ENCODE measurements around the gene PIM2. TPM values are rescaled to one million over a fixed set of nuclear protein-coding genes. Genes with fewer than 3 reads are reported as not detected.

The PIM2 gene
- 0.03 and 0.16 TPM in 2 replicates for total RNA-seq (2014; rRNA removed; shearing (Covaris generic))
- polyA plus RNA-seq (2015; cell fraction: cytosol; rRNA removed), result 1.7 and 2.2 TPM in 2 replicates
- polyA plus RNA-seq (2015; cell fraction: nucleus; rRNA removed), result 5.6 and 5.7 TPM in 2 replicates

DNA sequence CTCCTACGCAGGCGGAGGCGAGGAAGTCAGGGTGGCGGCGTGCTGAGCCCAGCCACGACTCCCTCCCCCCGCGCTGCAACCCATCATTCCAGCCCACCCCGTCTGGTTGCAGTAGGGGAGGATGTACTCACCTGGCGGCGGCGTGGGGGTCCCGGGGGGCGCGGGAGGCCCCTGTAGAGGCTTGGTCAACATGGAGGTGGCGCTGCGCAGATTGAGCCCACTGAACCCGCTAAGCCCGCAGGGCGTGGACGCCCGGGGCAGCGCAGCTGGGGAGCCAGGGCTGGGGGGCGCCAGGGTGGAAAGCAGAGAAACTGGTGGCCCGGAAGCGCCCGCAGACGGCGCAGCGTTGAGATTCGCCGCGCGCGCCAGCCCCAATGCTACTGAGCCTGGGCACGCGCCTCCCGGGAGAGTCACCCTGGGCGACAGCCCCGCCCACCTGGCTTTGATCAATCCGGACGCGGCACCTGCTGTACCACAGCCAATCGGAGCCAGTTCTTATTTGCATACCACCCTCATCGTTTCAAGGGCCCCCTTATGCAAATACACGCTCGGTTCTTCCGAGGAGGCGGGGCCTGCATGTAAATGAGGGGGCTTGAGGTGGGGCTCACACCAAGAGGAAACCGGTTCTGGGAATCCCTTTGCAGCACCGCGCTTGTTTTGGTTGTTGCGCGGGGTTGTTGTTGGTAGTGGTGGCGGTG lies at the start of gene PIM2:
Gene PIM2 (minus strand): TSS at position 382 of the 698 bp plus-strand sequence. CDS start 190 bp downstream, at position 192.
- no peak for DNase-seq (ENCODE audit: low read depth)

DNA sequence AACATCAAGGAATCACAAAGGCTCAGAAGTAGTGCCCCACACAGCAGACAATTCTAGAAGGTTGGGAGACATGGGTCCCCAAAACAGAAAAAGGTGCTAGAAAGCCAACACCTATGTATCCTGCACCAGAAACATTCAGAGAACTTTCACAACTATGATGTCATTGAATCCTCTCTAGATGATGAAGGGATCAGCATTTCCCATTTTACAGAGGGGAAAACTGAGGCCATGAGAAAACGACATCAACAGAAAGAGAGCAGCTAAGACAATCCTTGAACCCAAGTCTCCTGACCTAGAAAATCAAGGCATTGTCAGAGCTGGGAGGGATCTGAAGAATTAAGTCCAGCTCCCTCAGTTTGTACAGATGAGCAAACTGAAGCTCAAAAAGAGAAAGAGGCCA lies 49.6 kb upstream of the PIM2 start:
- no peak for DNase-seq (ENCODE audit: low read depth)

DNA sequence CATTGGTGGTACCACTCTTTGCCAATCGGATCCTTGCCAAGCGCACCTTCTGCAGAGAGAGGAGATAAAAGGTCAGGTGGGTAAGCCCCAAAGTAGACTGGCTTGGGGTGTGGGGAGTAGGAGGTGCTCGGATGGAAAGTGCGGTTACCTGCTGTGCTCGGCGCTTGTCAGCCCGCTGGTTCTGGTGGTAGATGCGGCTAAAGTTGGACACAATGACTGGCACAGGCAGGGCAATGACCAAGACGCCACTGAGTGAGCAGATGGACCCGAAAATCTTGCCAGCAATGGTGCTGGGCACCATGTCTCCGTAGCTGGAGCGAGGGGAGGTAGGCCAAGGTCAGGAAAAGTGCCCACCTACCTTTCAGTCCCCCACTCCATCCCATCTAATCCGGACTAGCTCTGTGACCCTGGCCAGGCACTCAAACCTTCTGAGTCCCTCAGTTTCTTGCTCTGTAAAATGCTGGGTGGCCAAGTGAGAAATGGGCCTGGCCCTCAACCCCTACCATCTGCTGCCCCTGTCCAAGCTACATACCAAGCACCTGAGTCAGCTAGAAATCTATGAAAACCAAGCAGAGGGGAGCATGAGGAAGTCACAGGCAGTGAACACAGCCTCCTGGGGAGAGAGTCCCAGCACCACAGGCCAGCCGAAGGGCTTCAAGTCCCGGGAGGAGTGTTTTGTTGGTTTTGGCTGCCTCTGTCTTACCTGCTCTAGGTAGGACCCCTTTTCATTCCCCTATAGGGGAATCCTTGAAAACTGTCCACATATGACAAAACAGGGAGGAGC lies 48.2 kb upstream of the PIM2 start:
- peak; percentile 45 for DNase-seq (ENCODE audit: low read depth)

DNA sequence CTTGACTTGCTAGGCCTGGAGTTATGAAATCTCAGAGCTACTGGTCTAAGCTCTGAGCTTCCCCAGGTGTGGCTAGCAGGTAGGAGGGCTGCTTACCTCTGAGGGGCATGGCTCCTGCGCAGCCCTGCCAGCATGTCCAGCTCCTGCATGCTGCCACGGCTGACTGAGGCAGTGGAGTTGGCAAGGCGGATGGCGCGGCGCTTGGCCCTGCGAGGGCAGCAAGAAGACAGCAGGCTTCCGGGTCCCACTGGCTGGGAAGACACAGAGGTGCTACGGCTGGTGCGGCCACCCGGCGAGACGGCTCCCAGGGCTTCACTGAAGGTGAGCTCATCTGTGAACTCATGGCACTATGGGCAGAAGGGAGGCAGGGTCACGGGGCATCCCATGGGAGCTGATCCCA lies 47.1 kb upstream of the PIM2 start:
- DNase-seq (ENCODE audit: low read depth), result no peak

DNA sequence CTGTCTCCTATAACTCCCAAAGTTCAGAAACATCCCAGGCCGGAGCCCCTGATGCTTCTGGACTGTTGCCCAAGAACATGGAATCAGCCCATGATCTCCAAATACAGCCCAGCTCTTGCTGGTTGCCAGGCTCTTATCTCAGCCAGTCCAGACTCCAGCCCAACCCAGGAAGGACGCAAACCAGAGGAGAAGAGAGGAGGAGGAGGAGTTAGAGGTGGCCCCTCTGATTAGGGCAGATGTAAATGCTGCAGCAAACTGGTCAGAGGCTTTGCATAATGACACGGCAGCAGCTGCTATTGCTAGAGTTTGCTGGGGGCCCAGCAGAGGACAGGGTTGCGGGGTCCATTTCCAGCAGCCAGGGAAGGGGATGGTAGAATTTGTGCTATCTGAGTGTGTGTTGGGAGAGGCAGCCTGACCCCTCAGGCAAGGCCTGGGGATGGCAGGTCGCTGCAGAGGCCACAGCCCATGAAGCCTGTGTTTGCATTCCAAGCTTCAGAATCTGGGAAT lies 42.8 kb upstream of the PIM2 start:
- no peak for DNase-seq (ENCODE audit: low read depth)

DNA sequence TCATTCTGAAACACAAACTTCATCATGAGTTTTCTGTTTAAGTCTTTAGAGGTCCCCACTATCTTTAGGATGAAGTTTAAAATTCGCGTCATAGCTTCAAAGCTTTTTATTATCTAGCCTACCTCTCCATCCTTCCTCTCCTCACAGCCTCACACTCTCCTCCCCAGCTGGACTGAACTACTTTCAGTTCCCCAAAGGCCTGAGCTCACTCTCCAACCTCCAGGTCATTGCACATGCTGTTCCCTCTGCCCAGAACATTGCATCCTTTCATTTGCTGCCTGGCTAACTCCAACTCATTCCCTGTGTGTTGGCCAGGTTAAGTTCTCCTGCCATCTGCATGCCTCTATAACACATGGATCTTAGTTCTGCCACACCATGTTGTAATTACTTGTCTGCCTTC lies 41.5 kb upstream of the PIM2 start:
- DNase-seq (ENCODE audit: low read depth), result no peak

DNA sequence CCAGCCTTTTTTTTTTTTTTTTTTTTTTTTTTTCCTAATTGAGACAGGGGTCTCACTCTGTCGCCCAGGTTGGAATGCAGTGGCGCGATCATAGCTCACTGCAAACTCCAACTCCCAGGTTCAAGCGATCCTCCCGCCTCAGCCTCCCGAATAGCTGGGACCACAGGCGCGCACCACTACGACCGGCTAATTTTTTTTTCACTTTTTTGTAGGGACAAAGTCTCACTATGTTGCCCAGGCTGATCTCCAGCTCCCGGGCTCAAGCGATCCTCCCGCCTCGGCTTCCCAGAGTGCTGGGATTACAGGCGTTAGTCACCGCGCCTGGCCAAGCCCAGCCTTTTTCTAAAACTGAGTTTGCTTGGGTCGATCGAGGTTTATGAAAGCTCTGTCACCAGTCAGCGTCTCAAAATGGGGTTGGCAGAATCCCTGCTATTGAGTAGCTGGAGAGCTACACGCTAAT lies 39.8 kb upstream of the PIM2 start:
- DNase-seq (ENCODE audit: low read depth), result peak; percentile 50

DNA sequence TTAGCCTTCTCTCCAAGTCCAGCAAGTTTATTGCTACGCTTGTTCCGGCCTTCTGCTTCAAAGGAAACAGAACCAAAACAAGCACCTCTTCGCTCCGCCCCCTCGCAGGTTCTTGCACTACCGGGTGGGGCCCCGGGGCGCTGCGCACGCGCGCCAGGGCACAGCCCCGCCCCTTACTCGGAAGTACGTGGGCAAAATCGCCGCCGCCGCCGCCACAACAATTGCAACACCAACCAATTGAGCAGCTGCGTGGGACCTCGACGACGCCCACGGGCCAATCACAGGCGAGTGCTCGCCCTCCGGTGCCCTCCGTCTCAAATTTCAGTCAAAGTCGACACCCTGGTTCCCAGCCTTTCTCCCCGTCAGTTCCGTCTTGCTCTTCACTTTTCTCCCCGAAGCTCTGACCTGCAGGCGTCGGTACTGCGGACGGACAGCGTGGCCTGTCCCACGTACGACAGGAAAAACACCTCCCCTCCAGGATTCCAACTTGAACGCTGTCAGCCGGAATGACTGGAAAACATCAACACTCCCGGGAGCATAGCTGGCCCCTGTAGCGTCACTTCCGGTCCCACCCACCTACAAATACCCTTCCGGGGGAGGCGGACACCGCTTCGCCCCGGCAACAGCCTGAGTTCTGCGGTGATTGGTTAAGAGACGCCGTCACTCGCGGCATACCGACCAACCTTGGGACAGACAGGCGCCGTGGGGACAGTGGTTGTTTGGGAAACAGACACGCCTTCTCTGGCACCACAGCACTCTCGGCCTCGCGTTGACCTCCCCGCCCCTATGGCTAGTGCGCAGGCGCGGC lies 39.2 kb upstream of the PIM2 start:
- peak; percentile 95 for DNase-seq (ENCODE audit: low read depth)

DNA sequence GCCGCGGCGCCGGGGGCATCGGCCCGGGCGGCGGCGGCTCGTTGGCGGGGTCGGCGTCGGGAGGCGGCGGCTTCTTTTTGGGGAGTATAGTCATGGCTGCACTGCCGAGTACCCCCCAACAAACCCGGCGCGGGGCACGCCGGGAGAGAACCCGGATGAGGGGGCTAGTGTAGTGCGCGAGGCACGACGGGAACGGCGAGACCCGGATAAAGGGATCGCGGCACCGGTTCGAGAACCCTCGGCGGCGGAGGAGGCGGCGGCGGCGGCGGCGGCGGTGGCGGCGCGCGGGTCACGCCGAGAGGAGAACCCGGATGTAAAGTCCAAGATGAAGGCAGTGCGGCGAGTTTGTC lies 38.6 kb upstream of the PIM2 start, which contains the start of gene OTUD5:
Gene OTUD5 (minus strand): TSS at position 131 of the 350 bp plus-strand sequence. CDS start 37 bp downstream, at position 94.
- DNase-seq (ENCODE audit: low read depth), result no peak

DNA sequence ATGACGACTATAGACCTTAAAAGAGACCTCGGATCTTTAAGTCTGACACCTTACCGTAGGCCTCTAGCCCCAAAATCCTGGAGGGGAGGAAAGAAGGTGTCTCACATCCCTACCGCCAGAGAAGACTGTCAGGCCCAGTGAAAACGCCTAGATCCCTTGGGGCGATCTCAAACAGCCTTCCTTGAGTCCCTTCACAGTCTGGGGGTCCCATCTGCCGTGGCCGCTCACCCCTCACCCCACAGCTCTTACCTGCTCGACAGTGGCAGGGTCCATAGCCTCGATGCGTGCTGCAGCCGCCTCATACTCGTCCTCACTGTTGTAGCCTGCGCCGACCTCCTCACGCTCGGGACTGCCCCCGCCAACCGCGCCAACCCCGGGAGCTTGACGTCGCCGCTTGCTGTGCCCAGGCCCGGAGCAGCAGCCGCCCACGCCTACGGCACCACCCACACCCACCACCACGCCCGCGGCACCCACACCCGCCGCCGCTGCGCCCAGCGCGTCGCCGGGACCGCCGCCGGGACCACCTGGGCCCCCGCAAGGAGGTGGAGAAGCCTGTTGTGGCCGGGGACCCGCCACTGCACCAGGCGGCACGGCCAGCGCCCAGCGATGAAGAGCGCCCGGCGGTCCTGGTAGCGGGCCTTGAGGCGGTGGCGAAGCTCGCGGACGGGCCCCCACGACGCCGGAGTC lies 38.0 kb upstream of the PIM2 start:
- DNase-seq (ENCODE audit: low read depth), result no peak

DNA sequence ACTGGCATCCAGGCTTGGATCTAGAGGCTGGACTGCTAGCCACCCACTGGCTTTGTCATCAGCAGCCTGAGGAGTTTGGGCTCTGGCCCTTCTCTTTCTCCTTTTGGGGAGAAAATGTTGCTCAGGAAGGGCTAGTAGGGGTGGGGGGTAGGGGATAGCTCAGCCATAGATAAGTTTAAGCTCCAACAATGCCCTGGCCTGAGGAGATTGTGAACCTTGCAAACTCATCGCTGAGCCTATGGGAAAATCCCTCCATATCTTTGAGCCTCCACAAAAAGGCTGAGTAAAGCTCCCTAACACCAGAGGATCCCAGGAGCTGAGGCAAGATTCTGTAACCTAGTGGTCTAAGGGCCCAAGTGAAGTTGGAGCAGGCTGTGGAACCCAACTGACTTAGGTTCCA lies 29.8 kb upstream of the PIM2 start:
- no peak for DNase-seq (ENCODE audit: low read depth)

DNA sequence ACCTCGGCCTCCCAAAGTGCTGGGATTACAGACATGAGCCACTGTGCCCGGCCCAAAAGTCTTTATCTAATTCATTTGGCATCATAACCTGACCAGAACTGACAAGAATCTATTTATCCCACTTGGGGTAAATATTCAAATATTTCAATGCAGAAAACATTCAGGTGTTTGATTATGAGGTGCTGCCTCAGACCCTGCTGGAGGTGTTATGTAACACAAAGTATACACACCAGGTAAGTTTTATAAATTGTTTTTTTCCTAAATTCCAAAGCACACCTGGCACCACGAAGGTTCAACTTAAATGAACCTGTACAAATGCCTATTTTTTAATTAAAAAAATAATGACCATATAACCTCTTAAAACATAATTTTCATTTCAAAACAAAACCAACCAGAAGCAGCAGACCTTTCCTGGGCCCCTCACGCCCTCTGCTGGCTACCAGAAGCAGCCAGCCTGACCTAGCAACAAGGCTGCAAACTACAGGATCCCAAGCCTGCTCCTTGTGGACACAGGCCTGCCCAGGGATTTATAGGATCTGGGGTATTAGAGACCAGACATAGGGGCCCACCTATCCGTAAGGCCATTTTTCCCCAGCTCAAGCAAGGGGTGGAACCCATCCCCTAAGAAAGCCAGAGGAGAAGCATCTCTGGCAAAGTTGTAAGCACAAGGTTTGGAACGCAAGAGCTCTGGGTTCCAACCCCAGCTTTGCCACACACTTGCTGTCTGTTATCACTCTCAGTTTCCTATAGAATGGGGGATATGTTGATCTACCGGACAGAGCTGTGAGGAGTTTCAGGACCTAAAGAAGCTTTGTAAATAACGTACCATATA lies 26.9 kb upstream of the PIM2 start:
- peak; percentile 36 for DNase-seq (ENCODE audit: low read depth)

DNA sequence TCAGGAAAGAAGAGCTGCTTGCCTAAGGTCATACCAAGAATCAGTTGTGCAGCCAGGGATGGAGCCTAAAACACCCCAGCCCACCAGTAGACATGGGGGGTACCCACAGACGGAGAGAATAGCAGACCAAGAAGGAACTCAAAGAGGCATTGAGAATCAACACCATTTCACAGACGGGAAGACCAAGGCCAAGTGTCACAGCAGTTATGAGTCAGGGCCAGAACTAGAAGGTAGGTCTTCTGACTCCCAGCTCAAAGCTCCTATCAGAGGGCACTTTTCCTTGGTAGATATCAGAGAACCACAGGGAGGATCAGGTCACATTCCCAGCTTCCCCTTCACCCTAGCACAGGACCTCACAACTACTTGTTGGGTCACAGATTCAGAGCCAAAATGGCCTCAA lies 24.1 kb upstream of the PIM2 start:
- no peak for DNase-seq (ENCODE audit: low read depth)

DNA sequence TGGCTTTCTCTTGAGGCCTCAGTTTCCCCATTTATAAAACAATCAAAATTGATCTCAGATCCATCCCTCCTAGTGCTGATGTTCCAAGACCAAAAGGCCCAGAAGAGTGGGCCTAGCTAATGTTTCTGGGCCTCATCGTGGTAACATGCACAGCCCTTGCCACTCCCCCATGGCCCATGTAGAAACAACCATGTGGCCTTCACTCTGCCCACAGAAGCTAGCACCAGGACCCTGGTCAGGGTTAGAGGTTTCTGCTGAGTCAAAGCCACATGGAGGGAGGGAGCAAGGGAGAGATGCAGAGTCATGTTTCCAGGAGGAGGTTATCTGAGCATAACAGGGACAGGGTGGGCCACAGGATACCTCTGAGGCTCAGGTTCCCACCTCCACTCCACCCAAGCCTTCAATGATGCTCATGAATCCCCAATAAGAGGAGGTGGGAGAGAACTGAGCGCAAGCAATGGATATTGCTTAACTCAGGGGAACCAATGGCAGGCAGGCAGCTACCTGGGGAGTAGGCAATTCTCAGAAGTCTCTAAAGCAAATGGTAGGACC lies 21.7 kb upstream of the PIM2 start:
- no peak for DNase-seq (ENCODE audit: low read depth)

DNA sequence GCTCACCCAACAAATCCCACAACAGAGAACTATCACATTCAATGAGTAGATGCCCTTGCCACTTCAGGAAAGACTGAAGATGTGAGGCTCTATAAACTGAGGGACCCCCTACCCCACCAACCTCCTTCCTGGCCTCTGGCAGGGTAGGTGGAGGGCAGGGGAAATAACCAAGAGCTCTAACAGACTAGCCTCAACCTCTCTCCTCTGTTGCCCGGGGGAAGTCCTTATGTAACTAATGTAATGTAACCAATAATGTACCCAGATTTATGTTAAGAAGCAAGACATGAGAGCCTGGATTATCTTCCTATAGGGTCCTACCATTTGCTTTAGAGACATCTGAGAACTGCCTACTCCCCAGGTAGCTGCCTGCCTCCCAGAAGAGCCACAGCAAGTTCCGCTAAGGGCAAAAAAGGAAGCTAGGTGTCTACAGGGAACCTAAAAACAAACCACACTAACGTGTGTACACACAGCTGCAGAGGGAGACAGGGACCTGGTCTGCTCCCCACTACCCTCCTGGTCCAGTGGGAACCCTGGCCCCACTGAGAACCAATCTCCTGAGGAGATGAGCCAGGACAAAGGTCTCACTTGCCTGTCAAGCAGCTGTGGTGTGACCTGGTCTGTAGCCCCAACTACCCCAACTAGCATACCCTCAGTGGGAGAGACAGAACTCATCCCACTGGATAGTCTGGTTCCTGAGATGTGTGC lies 20.9 kb upstream of the PIM2 start:
- no peak for DNase-seq (ENCODE audit: low read depth)

DNA sequence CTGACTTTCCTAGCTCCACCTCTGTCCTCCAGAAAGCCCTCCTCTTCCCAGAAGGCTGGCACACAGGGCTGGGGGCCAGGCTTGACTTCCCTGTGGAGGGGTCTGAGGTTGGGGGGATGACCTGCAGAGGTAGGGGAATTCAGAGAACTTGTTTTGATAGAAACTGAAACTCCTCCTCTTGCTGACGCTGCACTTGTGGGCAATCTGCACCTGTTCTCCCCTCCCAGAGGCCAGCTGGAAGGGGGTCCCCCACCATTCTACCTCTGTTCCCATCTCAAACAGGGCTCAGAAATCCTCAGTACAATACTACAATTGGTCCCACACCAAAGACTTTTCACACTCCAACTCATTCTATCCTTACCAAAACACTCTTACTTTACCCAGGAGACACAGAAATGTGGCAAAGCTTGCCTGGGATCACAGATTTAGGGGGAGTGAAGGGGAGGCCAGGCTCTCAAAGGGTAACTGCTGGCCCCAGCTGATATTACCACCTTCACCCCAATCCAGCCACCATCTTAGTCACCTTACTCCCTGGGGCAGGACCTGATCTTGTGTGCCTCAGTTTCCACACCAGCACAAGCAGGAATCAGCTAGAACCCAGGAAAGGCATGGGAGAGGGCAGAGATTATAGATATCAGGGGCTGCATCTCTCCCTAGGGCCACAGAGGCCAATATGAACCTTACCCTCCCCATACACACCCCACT lies 20.0 kb upstream of the PIM2 start:
- DNase-seq (ENCODE audit: low read depth), result no peak

DNA sequence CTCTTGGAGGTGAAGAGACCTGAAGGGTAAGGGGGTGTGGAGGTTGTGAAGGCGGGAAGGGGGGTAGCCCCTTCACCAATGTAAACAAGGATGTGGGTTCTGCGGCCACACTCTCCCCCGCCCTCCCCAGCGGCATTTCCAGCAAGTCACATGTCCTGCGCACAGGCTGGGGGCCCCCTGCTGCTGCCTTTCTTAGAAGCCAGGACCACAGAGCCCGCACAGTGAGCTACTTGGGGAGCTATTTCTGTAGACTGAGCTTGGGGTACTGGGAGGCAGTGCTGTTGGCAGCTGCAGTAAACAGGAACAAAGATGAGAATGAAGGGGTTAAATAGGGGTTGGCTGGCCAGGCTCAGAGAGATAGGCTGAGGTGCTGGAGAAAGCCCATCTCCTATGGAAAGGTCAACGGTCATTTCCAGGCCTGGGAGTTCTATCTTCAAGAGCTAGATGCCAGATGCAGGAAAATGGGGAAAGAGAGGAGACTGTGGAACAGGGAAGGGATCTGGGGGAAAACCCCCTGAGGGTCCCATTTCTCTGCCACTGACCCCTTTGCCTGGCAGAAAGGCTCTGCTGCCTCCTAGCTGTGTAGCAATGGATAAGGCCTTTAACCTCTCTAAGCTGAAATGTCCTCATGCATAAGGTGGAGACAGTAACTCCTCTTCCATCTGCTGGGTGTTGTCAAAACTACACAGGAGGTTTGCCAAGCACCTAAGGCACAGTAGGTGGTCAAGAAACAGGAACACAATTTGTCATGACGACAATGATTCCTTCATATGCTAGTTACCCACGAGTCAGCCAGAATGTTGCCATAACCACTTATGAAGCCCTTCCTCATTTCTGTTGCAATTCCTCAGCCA lies 18.5 kb upstream of the PIM2 start:
- DNase-seq (ENCODE audit: low read depth), result no peak
